ELF-1 (cell line): Measurements from ENCODE around the gene STPG4.

Experiments
- DNase-seq: peaks from one replicate; pipeline ENCODE4 v3.0.0-alpha.2; 2016; ENCODE audit warnings: low read depth, low spot score

STPG4 gene

GRCh38 chr2:47089083-47089464, 66.0 kb downstream of the STPG4 start:
- DNase-seq: peak; percentile 62

- DNase-seq: peak; percentile 66
Measured at GRCh38 chr2:47088371-47089082, 66.6 kb downstream of the STPG4 start.

GRCh38 chr2:47087051-47087450, 68.1 kb downstream of the STPG4 start:
- DNase-seq: peak; percentile 34

- peak; percentile 32 for DNase-seq
Measured at GRCh38 chr2:47086571-47086970, 68.5 kb downstream of the STPG4 start.

GRCh38 chr2:47086054-47086471, 69.0 kb downstream of the STPG4 start:
- DNase-seq: no peak

- DNase-seq: no peak
Measured at GRCh38 chr2:47083886-47084687, 71.0 kb downstream of the STPG4 start.

- no peak for DNase-seq
Measured at GRCh38 chr2:47083485-47083884, 71.6 kb downstream of the STPG4 start.

- DNase-seq: no peak
Measured at GRCh38 chr2:47083005-47083404, 72.1 kb downstream of the STPG4 start.

- DNase-seq: no peak
Measured at GRCh38 chr2:47080888-47081301, 74.2 kb downstream of the STPG4 start.

GRCh38 chr2:47079515-47080412, 75.3 kb downstream of the STPG4 start:
- no peak for DNase-seq

- peak; percentile 64 for DNase-seq
Measured at GRCh38 chr2:47078541-47079482, 76.3 kb downstream of the STPG4 start.

GRCh38 chr2:47077442-47078117, 77.5 kb downstream of the STPG4 start:
- DNase-seq: peak; percentile 52

GRCh38 chr2:47076586-47077441, 78.3 kb downstream of the STPG4 start:
- peak; percentile 90 for DNase-seq

GRCh38 chr2:47076126-47076506, 79.0 kb downstream of the STPG4 start:
- DNase-seq: no peak

- no peak for DNase-seq
Measured at GRCh38 chr2:47075361-47076125, 79.6 kb downstream of the STPG4 start.

- no peak for DNase-seq
Measured at GRCh38 chr2:47074691-47075090, 80.4 kb downstream of the STPG4 start.

GRCh38 chr2:47073641-47074040, 81.5 kb downstream of the STPG4 start:
- DNase-seq: no peak

GRCh38 chr2:47073217-47073616, 81.9 kb downstream of the STPG4 start:
- DNase-seq: no peak
